Measurements from ENCODE around the gene CHCHD4.
A peak's percentile ranks its signal among the peaks of the same experiment; 100 is the strongest.
"Not testable (repeated sequence)": the region's sequence is repeated elsewhere in the genome, so short reads cannot be mapped to it uniquely, and the experiment has no call there.

The CHCHD4 gene

GRCh38 chr3:14134291-14134690 lies 9.6 kb upstream of the CHCHD4 start:
- DNase-seq (ENCODE audit: low spot score): no peak

GRCh38 chr3:14133876-14134275 lies 9.2 kb upstream of the CHCHD4 start:
- DNase-seq (ENCODE audit: low spot score): no peak

- DNase-seq (ENCODE audit: low spot score): no peak
Measured at GRCh38 chr3:14133188-14133800, 8.6 kb upstream of the CHCHD4 start.

DNA sequence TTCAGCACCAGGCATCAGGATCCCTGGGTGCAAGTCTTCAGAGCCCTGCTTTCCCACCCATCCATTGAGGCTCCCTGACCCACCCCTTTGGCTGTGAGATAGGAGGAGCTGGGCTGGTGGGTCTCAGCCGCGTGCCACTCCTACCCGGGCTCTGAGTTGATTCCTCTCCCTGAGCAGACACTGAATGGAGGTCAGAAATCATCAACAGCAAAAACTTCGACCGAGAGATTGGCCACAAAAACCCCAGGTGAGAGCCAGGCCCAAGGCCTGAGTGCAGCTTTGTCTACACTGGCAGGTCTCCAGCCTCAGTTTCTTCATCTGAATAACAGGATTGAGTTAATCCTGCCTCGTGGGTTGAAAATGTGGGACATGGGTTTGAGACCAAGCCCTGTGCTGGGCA lies 8.0 kb upstream of the CHCHD4 start:
- no peak for DNase-seq (ENCODE audit: low spot score)

DNA sequence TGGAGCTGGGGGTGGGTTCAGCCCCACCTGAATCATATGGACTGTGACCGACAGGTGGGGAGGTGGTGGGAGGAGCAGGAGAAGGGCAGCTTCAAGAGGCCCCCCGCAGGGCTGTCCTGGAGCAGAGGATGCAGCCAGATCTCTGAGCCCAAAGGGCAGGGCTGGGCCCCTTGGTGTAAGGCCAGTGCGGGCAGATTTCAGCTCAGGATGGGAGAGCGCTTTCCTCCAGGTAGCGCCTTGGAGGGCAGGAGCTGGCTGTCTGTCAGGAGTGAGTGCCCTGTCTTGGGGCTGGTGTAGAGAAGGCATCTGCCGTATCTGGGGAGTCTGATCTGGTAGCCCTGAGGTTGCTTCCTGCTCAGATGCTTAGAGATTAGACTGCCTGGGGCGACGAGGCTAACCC lies 7.5 kb upstream of the CHCHD4 start:
- DNase-seq (ENCODE audit: low spot score): no peak

GRCh38 chr3:14131134-14131533 lies 6.5 kb upstream of the CHCHD4 start:
- no peak for DNase-seq (ENCODE audit: low spot score)

DNA sequence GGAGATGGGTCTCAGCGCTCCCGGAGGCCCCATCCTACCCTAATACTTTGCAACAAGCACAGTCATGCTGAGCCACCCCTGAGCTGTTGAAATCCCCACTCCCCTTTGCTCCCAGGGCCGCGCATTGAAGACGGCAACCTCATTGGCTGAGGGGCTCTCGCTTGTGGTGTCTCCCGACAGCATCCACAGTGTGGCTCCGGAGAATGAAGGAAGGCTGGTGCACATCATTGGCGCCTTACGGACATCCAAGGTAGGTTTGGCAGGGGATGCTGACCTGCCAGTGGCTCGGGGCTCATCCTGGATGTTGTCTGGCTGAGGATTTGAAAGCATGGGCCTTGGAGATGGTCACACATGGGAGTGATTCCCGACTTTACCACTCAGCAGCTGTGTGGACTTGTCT lies 6.0 kb upstream of the CHCHD4 start:
- DNase-seq (ENCODE audit: low spot score): no peak

- DNase-seq (ENCODE audit: low spot score): no peak
Measured at GRCh38 chr3:14130230-14130629, 5.6 kb upstream of the CHCHD4 start.

DNA sequence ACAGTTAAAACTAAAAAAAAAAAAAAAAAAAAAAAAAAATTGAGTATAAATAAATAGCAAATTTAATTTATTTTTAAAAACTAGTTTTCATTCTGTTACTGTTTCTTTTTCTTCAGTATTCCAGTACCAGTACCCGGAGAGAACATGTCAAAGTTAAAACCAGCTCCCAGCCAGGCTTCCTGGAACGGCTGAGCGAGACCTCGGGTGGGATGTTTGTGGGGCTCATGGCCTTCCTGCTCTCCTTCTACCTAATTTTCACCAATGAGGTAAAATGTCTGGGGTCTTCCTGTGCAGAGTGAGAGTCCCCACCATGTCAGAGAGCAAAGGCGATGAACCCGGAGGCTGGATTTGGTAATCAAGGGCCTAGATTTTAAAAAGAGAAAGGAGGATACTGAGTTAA lies 4.6 kb upstream of the CHCHD4 start:
- DNase-seq (ENCODE audit: low spot score): no peak

- DNase-seq (ENCODE audit: low spot score): no peak
Measured at GRCh38 chr3:14128724-14129123, 4.1 kb upstream of the CHCHD4 start.

- no peak for DNase-seq (ENCODE audit: low spot score)
Measured at GRCh38 chr3:14127516-14128161, 3.0 kb upstream of the CHCHD4 start.

DNA sequence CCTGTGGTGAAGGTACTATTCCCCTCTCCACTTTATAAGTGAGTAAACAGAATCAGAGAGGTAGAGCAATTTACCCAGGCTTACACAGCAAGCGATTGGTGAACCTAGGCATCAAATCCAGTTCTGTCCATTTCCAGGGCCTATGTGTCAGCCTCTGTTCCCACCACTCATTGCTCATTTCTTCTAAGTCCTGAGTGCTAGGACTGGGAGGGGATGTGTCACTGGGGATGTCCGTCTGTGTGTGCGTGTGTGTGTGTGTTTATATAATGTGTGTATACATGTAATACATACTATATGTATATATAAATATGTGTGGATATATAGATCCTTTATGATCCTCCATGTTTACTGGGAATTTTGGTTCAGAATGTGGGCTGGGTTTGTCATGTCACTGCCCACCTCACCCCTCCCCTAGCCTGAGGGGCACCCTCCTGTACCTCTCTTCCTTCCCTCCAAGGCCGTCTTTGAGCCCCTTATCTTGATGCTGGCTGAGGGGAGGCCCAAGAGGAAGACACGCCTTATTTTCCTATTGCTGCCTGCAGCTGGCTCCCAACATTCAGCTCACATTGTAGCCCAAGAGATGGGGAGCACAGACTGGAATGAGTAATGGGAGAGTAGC lies 2.3 kb upstream of the CHCHD4 start:
- no peak for DNase-seq (ENCODE audit: low spot score)

DNA sequence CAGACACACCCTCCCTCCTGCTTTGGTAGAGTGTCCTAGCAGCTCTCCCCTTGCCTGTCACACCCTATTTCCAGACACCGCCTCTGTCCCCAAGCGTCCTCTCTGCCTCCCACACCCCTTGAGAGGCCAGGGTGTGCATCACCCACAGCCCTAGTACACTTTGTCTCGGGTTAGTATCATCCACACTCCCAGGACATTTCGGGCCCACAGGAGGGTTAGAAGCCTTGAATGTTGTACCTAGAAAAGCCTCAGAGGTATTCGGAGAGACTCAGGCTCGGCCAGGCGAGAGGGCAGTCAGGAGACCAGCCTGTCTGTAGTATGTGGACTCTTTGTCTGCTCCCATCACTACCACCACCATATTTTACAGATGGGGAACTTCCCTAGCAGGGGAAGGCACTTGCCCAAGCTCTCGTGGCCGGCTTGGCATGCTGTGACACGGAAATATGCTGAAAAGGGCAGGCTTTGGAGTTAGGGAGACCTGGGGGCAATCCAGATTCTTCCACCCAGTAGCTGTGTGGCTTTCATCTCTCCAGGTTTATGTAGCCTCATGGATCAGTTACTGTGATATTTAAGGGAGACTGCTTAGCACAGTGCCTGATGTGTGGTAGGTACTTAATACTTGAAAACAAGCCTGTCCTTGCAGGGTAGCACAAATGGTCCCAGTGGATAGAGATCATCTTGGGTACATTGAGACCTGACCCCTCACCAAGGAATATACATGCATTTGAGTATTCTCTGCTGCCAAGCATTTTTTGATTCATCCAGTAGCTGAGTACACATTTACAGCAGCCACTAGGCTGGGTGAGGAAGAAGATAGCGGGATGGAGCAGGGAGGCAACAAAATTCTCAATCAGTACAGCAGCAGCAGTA lies 1.6 kb upstream of the CHCHD4 start:
- no peak for DNase-seq (ENCODE audit: low spot score)

DNA sequence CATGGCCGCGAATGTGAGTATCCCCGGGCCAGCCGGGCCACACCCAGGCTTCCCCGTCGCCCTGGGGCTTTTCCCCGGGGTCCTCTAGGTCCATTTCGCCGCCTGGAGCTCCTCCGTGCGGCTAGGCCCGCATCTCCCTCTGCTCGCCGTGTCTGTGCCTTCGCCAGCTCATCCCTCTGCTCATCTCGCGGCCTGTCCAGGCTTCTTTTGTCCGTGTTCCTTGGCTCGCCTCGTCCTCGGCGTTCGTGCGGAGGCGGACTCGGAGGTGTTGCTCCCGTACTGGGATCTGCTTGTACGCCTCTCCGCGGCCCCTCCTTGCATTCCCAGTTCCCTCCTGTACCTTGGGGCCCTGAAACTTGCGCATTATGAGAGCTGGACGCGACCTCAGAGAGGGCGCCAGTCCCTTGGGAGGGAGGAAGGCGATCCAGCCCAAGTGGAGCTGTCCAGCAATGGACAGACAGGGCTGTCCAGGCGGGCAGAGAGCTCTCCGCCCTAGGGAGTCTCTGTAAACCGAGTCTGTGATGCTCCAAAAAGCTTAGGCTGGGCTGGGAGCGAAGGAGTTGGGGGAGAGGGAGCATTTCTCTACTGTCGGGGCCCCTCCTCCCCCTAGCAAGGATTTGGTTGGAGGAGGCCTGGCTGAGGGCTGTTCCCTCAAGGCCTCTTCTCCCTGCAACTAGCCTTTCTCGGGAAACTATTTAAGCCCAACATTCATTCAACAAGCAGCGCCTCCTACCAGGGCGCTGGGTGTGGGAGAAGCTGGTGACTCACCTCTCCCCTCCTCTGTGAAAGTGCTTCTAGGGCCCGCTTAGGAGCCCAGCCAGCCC lies 735 bp upstream of the CHCHD4 start:
- peak; percentile 89 for DNase-seq (ENCODE audit: low spot score)

DNA sequence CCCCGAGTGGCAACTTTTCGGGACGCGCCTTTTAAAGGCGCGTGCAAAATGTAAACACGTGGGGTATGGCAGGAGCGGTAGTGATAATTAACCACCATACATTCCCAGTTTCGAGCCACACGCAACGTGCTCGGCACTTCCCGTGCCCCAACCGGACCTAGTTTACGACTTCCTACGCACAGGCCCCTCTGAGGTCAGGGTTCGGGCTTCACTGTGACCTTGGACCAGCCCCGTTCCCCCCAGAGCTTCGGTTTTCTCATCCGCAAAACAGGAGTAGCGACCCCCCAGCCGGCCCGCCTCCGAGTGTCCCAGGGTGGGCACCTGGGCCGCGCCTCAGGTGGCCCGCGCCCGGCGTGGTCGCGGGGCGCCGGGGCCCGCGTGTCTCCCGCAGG lies 451 bp downstream of the CHCHD4 start:
- DNase-seq (ENCODE audit: low spot score): peak; percentile 52

DNA sequence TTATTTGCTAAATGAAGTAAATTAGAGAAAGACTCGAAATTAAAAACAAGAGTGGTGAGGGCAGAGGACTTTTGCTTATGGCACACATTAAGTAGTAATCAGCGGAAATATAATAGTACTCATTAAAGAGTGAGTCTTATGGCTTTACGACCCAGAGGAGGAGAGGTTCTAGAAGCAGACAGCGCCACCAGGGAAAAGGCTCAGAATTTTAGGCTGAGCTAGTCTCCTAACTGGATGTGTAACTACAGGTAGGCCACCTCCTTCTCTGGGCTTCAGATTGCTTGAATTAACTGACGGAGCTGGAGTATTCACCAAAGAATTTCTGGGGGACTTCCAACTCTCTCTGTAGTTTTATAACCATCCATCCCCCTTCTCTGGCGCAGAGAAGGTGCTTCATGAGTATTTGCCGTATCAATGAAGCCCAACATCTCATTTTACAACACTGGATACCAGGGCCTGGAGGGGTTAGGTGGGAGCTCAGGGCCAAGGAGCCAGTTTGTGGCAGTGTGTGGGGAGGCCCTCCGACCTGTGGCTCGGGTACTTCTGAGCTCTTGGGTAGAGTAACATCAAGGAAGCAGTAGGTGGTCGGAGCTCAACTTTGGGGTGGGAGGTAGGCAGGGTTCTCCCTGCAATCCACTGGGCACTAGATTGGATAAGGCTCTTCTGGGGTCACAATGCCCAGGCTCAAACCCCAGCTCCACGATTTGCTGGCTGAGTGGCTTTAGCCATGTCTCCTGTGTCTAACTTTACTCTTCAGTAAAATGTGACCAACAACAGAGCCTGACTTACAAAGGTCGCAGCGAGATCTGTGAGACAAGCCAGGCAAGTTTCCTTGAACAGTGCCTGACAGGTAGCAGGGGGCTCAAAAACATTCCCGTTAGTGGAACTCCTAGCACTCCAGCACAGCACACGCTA lies 1.1 kb downstream of the CHCHD4 start:
- DNase-seq (ENCODE audit: low spot score): no peak

- DNase-seq (ENCODE audit: low spot score): no peak
Measured at GRCh38 chr3:14122301-14122700, 2.4 kb downstream of the CHCHD4 start.

GRCh38 chr3:14121859-14122258 lies 2.8 kb downstream of the CHCHD4 start:
- no peak for DNase-seq (ENCODE audit: low spot score)

GRCh38 chr3:14120921-14121448 lies 3.7 kb downstream of the CHCHD4 start:
- DNase-seq (ENCODE audit: low spot score): not testable (repeated sequence)

DNA sequence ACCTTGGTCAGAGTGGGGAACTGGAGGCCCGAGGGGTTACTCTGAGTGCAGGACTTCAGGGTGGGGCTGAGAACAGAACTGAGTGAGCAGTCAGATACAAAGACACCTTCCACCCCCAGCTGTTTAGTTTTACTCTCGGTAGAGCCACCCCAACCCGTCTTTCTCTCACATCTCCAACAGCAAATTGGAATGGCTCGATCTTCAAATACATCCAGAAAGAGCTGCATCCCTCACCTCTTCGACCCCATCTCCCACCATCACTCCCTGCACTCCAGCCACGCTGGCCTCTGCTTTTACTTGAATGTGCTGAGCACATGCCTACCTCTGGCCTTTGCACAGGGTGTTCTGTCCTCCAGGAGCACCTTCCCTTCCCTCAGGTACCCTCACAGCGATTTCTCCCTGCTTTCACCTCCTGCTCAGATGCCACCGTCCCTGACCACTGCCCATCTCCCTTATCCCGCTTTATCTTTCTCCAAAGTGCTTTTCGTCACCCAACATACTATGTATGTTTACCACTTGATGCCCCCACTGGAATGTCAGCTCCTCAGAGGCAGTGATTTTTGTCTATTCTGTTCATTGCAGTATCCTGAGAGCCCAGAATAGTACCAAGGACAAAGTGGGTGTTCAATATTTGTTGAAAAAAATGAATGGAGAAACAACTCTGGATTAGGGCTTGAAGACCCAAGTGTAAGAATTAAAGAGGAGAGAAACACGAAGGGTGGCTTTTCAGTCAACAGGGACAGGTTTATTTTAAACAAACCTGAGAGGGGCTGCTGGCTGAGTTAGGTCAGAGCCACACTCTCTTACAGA lies 4.4 kb downstream of the CHCHD4 start:
- no peak for DNase-seq (ENCODE audit: low spot score)

Measured in GM03348 (cell line).